IMR-90 (cell line): ENCODE measurements around the gene NOP9. TPM values are rescaled to one million over a fixed set of nuclear protein-coding genes. Genes with fewer than 3 reads are reported as not detected.

ENCODE experiments used
- ATAC-seq: fragments of 200-7000 bp; cut with Tn5 transposase; 2 replicates; pipeline ENCODE4 v1.9.1; 2020; ENCODE audit warnings: low read depth, mild to moderate bottlenecking, moderate library complexity
- BruUV-seq: library from RNA; stranded (reverse); fragments of 400-500 nt; replicated peaks from 2 replicates; lab custom pipeline; 2021; lab: Mats Ljungman, UMichigan
- CTCF ChIA-PET: fragments of 300-600 bp; formaldehyde crosslinking; extraction: SDS; loops from one replicate; lab custom pipeline; 2021; ENCODE audit warnings: antibody characterized with exemption; lab: Yijun Ruan, JAX
- POLR2A ChIA-PET: fragments of 300-600 bp; sonication (Branson Sonifier 250); formaldehyde crosslinking; loops from one replicate; lab custom pipeline; 2022; ENCODE audit warnings: antibody characterized with exemption; ENCODE audit not compliant: unreplicated experiment; lab: Charles Lee
- DNase-seq: peaks from one replicate; pipeline ENCODE4 v3.0.0; 2013
- H2AFZ ChIP-seq: replicated peaks from 2 replicates; pipeline ENCODE3; 2013; ENCODE audit warnings: low read length, mild to moderate bottlenecking; ENCODE audit not compliant: poor library complexity
- H2AK5ac ChIP-seq: 2 replicates; pipeline ENCODE4 v1.6.1; 2013; ENCODE audit warnings: low read depth, low read length, inconsistent platforms
- H2AK9ac ChIP-seq: replicated peaks from 2 replicates; pipeline ENCODE3; 2013; ENCODE audit warnings: mild to moderate bottlenecking, low read depth, low read length, moderate library complexity; ENCODE audit not compliant: poor library complexity
- H2BK120ac ChIP-seq: 2 replicates; pipeline ENCODE4 v1.6.1; 2013; ENCODE audit warnings: low read depth, low read length, inconsistent platforms
- H2BK15ac ChIP-seq: 3 replicates; pipeline ENCODE4 v1.6.1; 2013; ENCODE audit warnings: low read depth, low read length, inconsistent platforms
- H2BK20ac ChIP-seq: 2 replicates; pipeline ENCODE4 v1.6.1; 2013; ENCODE audit warnings: low read depth, mild to moderate bottlenecking, inconsistent platforms, low read length, moderate library complexity
- H2BK5ac ChIP-seq: 2 replicates; pipeline ENCODE4 v1.6.1; 2013; ENCODE audit warnings: mild to moderate bottlenecking, low read depth, low read length, inconsistent platforms; ENCODE audit not compliant: poor library complexity, severe bottlenecking
- H3K14ac ChIP-seq: replicated peaks from 2 replicates; pipeline ENCODE4 v1.6.1; 2013; ENCODE audit warnings: low read depth, low read length, inconsistent platforms
- H3K18ac ChIP-seq: 2 replicates; pipeline ENCODE4 v1.6.1; 2013; ENCODE audit warnings: low read depth, low read length, control low read depth
- H3K23ac ChIP-seq: 2 replicates; pipeline ENCODE4 v1.6.1; 2013; ENCODE audit warnings: low read depth, low read length, inconsistent platforms
- H3K27ac ChIP-seq: 2 replicates; pipeline ENCODE4 v1.5.1; 2013; ENCODE audit warnings: mild to moderate bottlenecking, control low read depth, low read length; ENCODE audit not compliant: insufficient read depth
- H3K27me3 ChIP-seq: 2 replicates; pipeline ENCODE4 v1.6.1; 2013; ENCODE audit warnings: low read length; ENCODE audit not compliant: control insufficient read depth, insufficient read depth
- H3K36me3 ChIP-seq: 2 replicates; pipeline ENCODE4 v1.6.1; 2013; ENCODE audit warnings: low read length, mixed read lengths; ENCODE audit not compliant: control insufficient read depth, insufficient read depth
- H3K4ac ChIP-seq: 2 replicates; pipeline ENCODE4 v1.6.1; 2013; ENCODE audit warnings: low read depth, low read length, inconsistent platforms
- H3K4me1 ChIP-seq: 2 replicates; pipeline ENCODE4 v1.6.1; 2013; ENCODE audit warnings: low read length, mixed read lengths; ENCODE audit not compliant: control insufficient read depth, insufficient read depth
- H3K4me2 ChIP-seq: 2 replicates; pipeline ENCODE4 v1.6.1; 2013; ENCODE audit warnings: low read depth, mild to moderate bottlenecking, control low read depth, low read length, moderate library complexity
- H3K4me3 ChIP-seq: 2 replicates; pipeline ENCODE4 v1.5.1; 2013; ENCODE audit warnings: low read depth, mild to moderate bottlenecking, control low read depth, low read length, moderate library complexity; ENCODE audit not compliant: insufficient read depth
- H3K56ac ChIP-seq: 2 replicates; pipeline ENCODE4 v1.6.1; 2013; ENCODE audit warnings: low read length, inconsistent platforms; ENCODE audit not compliant: insufficient read depth; ENCODE audit errors: extremely low read depth
- H3K79me1 ChIP-seq, 2 experiments: 2 replicates each; pipeline ENCODE4 v1.6.1; 2013; ENCODE audit warnings: low read length in 2 of 2, inconsistent platforms in 1 of 2, low read depth in 1 of 2
- H3K9ac ChIP-seq: 2 replicates; pipeline ENCODE4 v1.6.1; 2013; ENCODE audit warnings: low read depth, low read length, control low read depth
- H3K9me1 ChIP-seq: 2 replicates; pipeline ENCODE4 v1.6.1; 2013; ENCODE audit warnings: low read length, inconsistent platforms; ENCODE audit not compliant: insufficient read depth
- H3K9me3 ChIP-seq: 2 replicates; pipeline ENCODE4 v1.6.1; 2013; ENCODE audit warnings: low read length; ENCODE audit not compliant: control insufficient read depth, insufficient read depth
- H4K20me1 ChIP-seq: 2 replicates; pipeline ENCODE4 v1.6.1; 2013; ENCODE audit warnings: low read length, inconsistent platforms; ENCODE audit not compliant: insufficient read depth
- H4K5ac ChIP-seq: 2 replicates; pipeline ENCODE4 v1.6.1; 2013; ENCODE audit warnings: mild to moderate bottlenecking, low read depth, low read length, control low read depth
- H4K8ac ChIP-seq, 2 experiments: 2 replicates each; pipeline ENCODE4 v1.6.1; 2013; ENCODE audit warnings: low read depth in 2 of 2, low read length in 2 of 2, control low read depth in 1 of 2, inconsistent platforms in 1 of 2
- H4K91ac ChIP-seq: 2 replicates; pipeline ENCODE4 v1.6.1; 2013; ENCODE audit warnings: low read depth, low read length, inconsistent platforms; ENCODE audit not compliant: insufficient read depth
- BHLHE40 ChIP-seq: fragments of 150-350 bp; IDR thresholded peaks from 2 replicates; pipeline ENCODE4 v1.6.1; 2016; ENCODE audit warnings: mild to moderate bottlenecking, low read depth, low read length
- CEBPB ChIP-seq: IDR thresholded peaks from 2 replicates; pipeline ENCODE4 v1.6.1; 2012; ENCODE audit warnings: low read depth, low read length, improper control_type of control experiment
- CHD1 ChIP-seq: IDR thresholded peaks from 2 replicates; pipeline ENCODE4 v1.6.1; 2012; ENCODE audit warnings: low read depth, low read length, improper control_type of control experiment
- CTCF ChIP-seq: conservative IDR thresholded peaks from 2 replicates; pipeline ENCODE4 v1.5.1; 2012; ENCODE audit warnings: mild to moderate bottlenecking, low read depth, low read length, improper control_type of control experiment
- ELK1 ChIP-seq: fragments of 150-350 bp; IDR thresholded peaks from 2 replicates; pipeline ENCODE4 v1.6.1; 2016; ENCODE audit warnings: low read depth, mild to moderate bottlenecking, low read length, moderate library complexity, borderline replicate concordance
- FOS ChIP-seq: fragments of 150-350 bp; IDR thresholded peaks from 2 replicates; pipeline ENCODE4 v1.6.1; 2016; ENCODE audit warnings: low read depth, low read length
- MAFK ChIP-seq: IDR thresholded peaks from 2 replicates; pipeline ENCODE4 v1.6.1; 2012; ENCODE audit warnings: low read depth, low read length, improper control_type of control experiment
- MAZ ChIP-seq: IDR thresholded peaks from 2 replicates; pipeline ENCODE4 v1.6.1; 2012; ENCODE audit warnings: low read depth, mild to moderate bottlenecking, low read length, improper control_type of control experiment, moderate library complexity, borderline replicate concordance
- MXI1 ChIP-seq: IDR thresholded peaks from 2 replicates; pipeline ENCODE4 v1.6.1; 2012; ENCODE audit warnings: low read depth, mild to moderate bottlenecking, low read length, moderate library complexity, borderline replicate concordance
- NFE2L2 ChIP-seq: fragments of 150-350 bp; IDR thresholded peaks from 2 replicates; pipeline ENCODE4 v1.6.1; 2016; ENCODE audit warnings: low read depth, mild to moderate bottlenecking, low read length
- POLR2A ChIP-seq: IDR thresholded peaks from 2 replicates; pipeline ENCODE4 v1.6.1; 2012; ENCODE audit warnings: mild to moderate bottlenecking, low read depth, low read length
- RAD21 ChIP-seq: IDR thresholded peaks from 2 replicates; pipeline ENCODE4 v1.6.1; 2012; ENCODE audit warnings: low read length, improper control_type of control experiment
- RCOR1 ChIP-seq: IDR thresholded peaks from 2 replicates; pipeline ENCODE4 v1.6.1; 2012; ENCODE audit warnings: mild to moderate bottlenecking, low read length, improper control_type of control experiment; ENCODE audit not compliant: insufficient replicate concordance
- RFX5 ChIP-seq: IDR thresholded peaks from 2 replicates; pipeline ENCODE4 v1.8.0; 2012; ENCODE audit warnings: low read depth, mild to moderate bottlenecking, low read length, moderate library complexity
- SMC3 ChIP-seq: fragments of 150-350 bp; IDR thresholded peaks from 2 replicates; pipeline ENCODE4 v1.6.1; 2016; ENCODE audit warnings: low read depth, mild to moderate bottlenecking, antibody characterized with exemption, low read length, moderate library complexity
- USF2 ChIP-seq: fragments of 150-350 bp; IDR thresholded peaks from 2 replicates; pipeline ENCODE4 v1.6.1; 2017; ENCODE audit warnings: mild to moderate bottlenecking, antibody characterized with exemption, low read length, low read depth
- WGBS, 2 experiments: methylation state at CpG; one replicate each; pipeline versions ENCODE4 v1.1.5 to v1.1.7; 2013; ENCODE audit warnings: missing lambda C conversion rate in 2 of 2; ENCODE audit not compliant: insufficient read length in 1 of 2; ENCODE audit errors: extremely low coverage in 2 of 2; 5-methylcytosine and 5-hydroxymethylcytosine counted together
- dilution Hi-C: fragments of 300-500 bp; cut with HindIII; formaldehyde crosslinking; loops from one replicate; pipeline ENCODE4 v1.14.3; 2018; ENCODE audit warnings: low sequenced_read_pairs; ENCODE audit not compliant: unreplicated experiment
- in situ Hi-C: fragments of 300-500 bp; cut with MboI; formaldehyde crosslinking; loops from 3 replicates; pipeline ENCODE4 v1.14.3; 2019; ENCODE audit warnings: low sequenced_read_pairs, inconsistent platforms, mixed read lengths
- intact Hi-C: fragments of 100-400 bp; cut with micrococcal nuclease; formaldehyde crosslinking; loops from 2 replicates; pipeline ENCODE4 v1.10.0; 2022
- polyA plus RNA-seq, 3 experiments: library from polyadenylated mRNA; depleted of rRNA; stranded (reverse); fragments of >200 nt; gene quantifications; 2 replicates each; pipeline ENCODE4 v1.2.3, GENCODE V29; 2012; ENCODE audit warnings: low replicate concordance in 1 of 3
- total RNA-seq: library from RNA; depleted of rRNA; stranded (reverse); fragments of >200 nt; gene quantifications from 2 replicates; pipeline ENCODE4 v1.2.3, GENCODE V29; 2012

The NOP9 gene
- total and polyA plus RNA-seq, 2 of the 4 experiments (the other 2 are of a cell fraction): 11.8 to 25.8 TPM

- Histone ChIP-seq H3K4ac (no peak overlapping the region), H3K9me3 (no peaks in the 10 kb centered on the region), H3K9me1 (no peaks in the 10 kb centered on the region; the same call in 1 of the 2 replicates), H2BK15ac (no peak overlapping the region), H2BK120ac (no peak overlapping the region), H2AK5ac (no peak overlapping the region), H3K79me1 (no peaks in the 10 kb centered on the region), H3K4me3 (no peak overlapping the region), H2BK5ac (no peak overlapping the region), H3K4me2 (no peak overlapping the region), H3K14ac (no peak overlapping the region), H3K18ac (no peak overlapping the region), H2AK9ac (no peak overlapping the region), H3K27ac (no peak overlapping the region), H3K23ac (no peak overlapping the region), H4K20me1 (no peaks in the 10 kb centered on the region), H3K27me3 (peaks cover 54% of the 10 kb centered on the region), H3K9ac (no peak overlapping the region), H2BK20ac (no peak overlapping the region), H4K5ac (no peak overlapping the region), H2AFZ (no peak overlapping the region), H3K4me1 (no peaks in the 10 kb centered on the region), H4K8ac (no peak overlapping the region), H4K91ac (no peak overlapping the region), H3K36me3 (no peaks in the 10 kb centered on the region), H3K56ac (no peak overlapping the region)
- ChIA-PET POLR2A (no interaction called here), CTCF (no interaction called here)
- BruUV-seq: no TSS peak
- DNase-seq (no peak), ATAC-seq (no peak)
- no peak for TF ChIP-seq MAZ
- no peak for TF ChIP-seq MXI1
- no peak for TF ChIP-seq RFX5
- no peak for TF ChIP-seq NFE2L2
- no peak for TF ChIP-seq MAFK
- TF ChIP-seq FOS: no peak
- TF ChIP-seq SMC3: no peak
- no peak for TF ChIP-seq POLR2A
- TF ChIP-seq RCOR1: no peak
- TF ChIP-seq CHD1: no peak
- TF ChIP-seq CTCF: no peak
- no peak for TF ChIP-seq CEBPB
- TF ChIP-seq ELK1: no peak
- TF ChIP-seq USF2: no peak
- TF ChIP-seq RAD21: no peak
- no peak for TF ChIP-seq BHLHE40
- WGBS, 2 experiments: 40% methylated on average over 3 of the region's 3 CpGs; no CpG with 5 or more reads in 1 of the 2 experiments
- dilution Hi-C loops: no loop called here
- in situ Hi-C loops: no loop called here
- intact Hi-C loops: no loop called here
Measured at GRCh38 chr14:24323341-24323740, 23.7 kb downstream of the NOP9 start.
